ENCODE measurements around the gene PDSS2.
"Not testable (repeated sequence)": the region's sequence is repeated elsewhere in the genome, so short reads cannot be mapped to it uniquely, and the experiment has no call there.

PDSS2 gene

DNA sequence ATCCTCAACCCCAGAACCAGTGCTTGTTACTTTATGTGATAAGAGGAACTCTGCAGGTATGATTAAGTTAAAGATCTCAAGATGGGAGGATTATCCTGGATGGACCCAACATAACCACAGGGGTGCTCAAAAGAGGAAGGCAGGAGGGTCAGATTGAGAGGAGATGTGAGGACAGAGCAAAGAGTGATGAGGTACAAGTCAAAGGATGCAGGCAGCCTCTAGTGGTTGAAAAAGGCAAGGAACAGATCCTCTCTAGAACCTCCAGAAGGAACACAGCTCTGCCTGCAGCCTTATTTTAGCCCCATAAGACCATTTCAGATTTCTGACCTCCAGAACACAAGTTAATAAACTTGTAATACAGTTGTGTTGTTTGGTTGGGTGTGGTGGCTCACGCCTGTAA is 41.2 kb downstream of the PDSS2 start:
- no peak for DNase-seq (ENCODE audit: low spot score)

DNA sequence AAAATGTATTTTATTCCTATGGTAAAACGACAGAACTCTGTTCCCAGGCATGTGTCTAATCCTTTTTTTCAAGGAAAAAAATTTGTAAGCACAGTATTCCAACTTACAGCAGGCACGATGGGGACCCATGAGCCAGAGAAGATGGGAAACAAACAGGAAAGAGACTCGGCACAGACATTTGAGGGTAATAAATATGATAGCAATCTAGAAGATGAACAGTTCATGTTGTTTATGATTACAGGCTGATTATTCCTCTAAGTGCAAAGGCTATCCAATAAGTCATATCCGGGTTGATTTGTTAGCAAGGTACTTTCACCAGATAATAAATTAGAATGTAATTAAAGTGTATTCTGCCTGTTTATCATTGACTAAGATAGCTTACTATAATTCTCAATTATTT is 43.2 kb downstream of the PDSS2 start:
- no peak for DNase-seq (ENCODE audit: low spot score)

DNA sequence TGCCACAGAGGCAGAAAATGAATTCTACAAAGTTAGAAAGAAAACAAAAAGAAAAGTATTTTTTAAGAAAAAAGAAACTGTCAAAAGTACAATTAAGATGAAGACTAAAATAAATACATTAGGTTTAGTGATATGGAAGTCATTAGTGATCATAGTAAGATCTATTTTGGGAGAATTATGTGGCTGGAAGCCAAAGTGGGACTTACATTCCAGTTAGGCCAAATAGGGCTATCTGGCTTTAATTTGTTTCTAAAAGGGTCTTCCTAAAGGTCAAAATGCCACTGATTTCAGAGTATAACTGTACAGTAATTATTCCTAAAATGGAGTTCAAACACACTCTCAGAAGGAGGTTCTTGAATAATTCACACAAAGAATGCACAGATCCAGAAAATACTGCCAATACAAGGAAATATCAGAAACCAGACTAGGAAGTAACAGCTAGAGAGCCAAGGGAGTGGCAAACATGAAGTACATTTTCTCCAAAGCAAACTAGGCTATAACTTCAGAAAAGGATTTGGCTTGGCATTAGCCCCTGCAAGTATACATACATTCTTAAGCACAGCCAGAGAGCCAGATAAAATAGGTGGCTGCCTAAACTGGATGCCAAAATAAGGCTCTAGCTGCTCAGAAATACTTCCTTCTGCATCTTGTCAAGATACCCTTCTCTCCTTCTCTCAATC is 45.3 kb downstream of the PDSS2 start:
- DNase-seq (ENCODE audit: low spot score) = no peak

GRCh38 chr6:107411161-107411560 is 48.2 kb downstream of the PDSS2 start:
- DNase-seq (ENCODE audit: low spot score) = no peak

DNA sequence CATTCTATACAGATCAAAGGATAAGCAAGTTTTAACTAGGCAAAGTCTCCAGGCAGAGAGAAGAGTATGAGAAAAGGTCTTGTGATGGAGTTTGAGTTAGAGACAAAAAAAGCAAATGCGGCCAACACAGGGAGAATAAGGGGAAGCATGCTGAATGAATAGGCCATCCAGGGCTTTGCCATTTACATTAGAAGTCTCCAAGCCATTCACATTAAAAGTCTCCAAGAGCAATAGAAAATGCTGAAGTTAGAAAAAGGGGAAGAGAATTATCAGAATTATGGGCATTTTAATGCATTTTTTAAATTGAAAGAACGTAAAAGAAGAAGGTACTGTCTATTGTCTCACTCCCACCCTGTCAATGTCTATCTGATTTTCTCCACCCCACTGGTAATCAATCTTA is 49.4 kb downstream of the PDSS2 start:
- DNase-seq (ENCODE audit: low spot score) = no peak

DNA sequence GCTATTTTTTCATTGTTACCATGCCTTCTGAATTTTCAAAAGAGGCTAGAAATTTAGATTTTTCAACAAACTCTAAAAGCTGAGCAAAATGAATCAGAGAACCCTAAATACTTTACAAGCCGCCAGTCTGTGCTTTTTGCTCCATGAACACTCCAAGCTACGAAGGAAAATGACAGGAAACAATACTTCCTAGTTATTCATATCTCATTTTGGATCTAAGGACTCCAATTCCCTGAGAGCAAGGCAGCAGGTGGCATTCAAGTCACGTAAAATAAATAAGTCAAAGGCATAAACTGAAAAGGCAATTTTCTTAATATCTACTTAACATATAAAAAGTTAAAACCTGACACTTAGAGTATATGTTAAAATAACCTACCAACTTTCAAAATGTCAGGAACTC is 50.6 kb downstream of the PDSS2 start:
- no peak for DNase-seq (ENCODE audit: low spot score)

GRCh38 chr6:107405002-107405401 is 54.4 kb downstream of the PDSS2 start:
- no peak for DNase-seq (ENCODE audit: low spot score)

GRCh38 chr6:107402533-107402932 is 56.8 kb downstream of the PDSS2 start:
- no peak for DNase-seq (ENCODE audit: low spot score)

GRCh38 chr6:107401573-107401972 is 57.8 kb downstream of the PDSS2 start:
- DNase-seq (ENCODE audit: low spot score) = no peak

DNA sequence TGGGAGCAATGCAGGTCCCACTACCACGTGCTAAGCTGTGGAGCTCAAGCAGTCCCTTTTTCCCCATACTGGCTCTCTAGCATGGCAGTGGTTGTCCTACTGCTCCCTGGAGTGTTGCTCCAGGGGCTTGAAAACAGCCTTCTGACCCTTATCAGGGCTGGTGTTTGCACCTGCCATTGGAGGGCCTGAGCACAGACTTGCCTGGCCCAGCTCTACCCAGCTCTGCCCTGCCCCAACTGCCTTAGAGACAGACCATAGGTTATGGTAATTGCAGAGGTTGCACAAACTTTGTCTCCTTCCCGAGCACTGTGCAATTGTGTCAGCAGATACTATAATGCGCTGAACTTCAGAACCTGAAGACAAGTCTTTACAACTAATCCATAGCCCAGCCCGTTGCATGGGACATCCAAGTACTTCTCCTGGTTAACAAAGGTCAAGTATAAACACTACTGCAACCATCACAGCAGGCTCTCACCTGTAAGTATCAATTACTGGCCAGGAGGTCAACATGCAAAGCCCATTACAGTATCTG is 58.7 kb downstream of the PDSS2 start:
- no peak for DNase-seq (ENCODE audit: low spot score)

GRCh38 chr6:107399935-107400334 is 59.4 kb downstream of the PDSS2 start:
- DNase-seq (ENCODE audit: low spot score) = no peak

- DNase-seq (ENCODE audit: low spot score) = no peak
Measured at GRCh38 chr6:107398001-107398400, 61.4 kb downstream of the PDSS2 start.

- DNase-seq (ENCODE audit: low spot score) = no peak
Measured at GRCh38 chr6:107396211-107396610, 63.2 kb downstream of the PDSS2 start.

DNA sequence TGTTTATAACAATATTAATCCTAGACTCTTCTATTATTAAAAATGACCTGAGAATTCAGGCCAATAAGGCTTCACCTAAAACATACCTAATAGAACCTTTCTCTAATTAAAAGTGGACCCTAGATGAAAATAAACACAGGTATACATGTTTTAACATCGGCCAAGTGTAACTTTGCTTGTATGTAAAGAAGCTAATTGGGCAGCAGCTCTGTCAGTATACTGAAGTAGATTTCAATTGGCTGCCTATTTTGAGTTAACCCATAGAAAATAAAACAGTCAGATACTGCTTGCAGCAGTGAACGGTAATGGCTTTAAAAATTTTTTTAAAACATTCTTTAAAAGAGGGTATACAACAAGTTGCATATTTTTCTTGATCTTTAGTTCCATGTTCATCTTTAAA is 67.3 kb downstream of the PDSS2 start:
- no peak for DNase-seq (ENCODE audit: low spot score)

- DNase-seq (ENCODE audit: low spot score) = no peak
Measured at GRCh38 chr6:107390685-107391435, 68.5 kb downstream of the PDSS2 start.

- DNase-seq (ENCODE audit: low spot score) = no peak
Measured at GRCh38 chr6:107390056-107390455, 69.3 kb downstream of the PDSS2 start.

DNA sequence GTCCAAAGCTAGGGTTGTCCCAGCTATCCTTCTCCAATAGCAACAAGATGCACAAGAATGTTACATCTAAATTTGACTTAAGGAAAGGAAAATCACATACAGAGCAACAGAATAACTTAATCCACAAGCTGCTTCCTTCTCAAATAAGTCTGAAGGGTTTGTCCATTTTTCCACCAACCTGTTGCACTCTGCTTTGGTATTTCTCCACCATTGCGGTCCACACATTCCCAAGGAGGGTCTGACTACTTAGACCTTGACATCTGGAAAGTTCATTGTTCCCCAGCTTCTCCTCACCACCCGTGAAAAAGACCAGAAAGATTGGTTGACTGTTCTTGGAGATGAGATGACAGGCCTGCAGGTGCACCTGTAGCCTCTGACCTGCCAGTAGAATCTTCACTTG is 72.5 kb downstream of the PDSS2 start:
- DNase-seq (ENCODE audit: low spot score) = no peak

DNA sequence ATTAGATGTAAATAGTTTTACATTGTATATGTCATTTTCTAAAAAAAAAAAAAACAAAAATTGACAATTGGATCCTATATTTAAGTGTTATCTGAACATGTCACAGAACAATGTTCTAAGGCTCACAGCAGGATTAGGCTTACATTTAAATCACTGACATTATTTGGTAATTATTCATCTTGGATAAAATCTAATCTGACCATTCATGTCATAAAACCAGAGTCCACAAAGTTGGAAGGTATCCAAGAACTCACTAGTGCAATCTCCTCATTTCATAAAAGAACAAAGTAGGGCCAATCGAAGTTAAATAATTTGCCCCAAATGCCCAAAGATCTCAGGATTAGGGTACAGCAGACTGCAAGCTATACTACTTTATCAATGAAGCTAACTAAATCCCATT is 73.0 kb downstream of the PDSS2 start:
- DNase-seq (ENCODE audit: low spot score) = no peak

- DNase-seq (ENCODE audit: low spot score) = no peak
Measured at GRCh38 chr6:107383705-107384104, 75.7 kb downstream of the PDSS2 start.

DNA sequence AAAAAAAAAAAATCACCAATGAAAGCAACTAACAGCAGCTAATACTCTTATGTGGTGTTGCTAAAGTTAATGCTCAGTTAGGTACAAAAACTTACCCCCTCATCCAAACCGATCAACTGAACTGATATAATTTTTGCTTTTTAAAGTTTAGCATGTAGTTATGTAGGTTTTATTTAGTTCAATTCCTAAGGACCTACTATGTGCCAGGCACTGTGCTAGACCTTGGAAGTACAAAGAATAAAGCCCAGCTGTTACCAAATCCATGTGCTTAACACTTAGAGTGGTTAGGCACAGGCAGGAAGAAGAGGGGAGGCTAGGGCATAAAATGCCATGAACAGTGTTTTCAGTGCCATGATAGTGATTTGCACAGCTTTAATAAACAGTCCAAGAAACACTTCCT is 85.1 kb downstream of the PDSS2 start:
- no peak for DNase-seq (ENCODE audit: low spot score)

GRCh38 chr6:107369493-107369892 is 89.9 kb downstream of the PDSS2 start:
- no peak for DNase-seq (ENCODE audit: low spot score)

DNA sequence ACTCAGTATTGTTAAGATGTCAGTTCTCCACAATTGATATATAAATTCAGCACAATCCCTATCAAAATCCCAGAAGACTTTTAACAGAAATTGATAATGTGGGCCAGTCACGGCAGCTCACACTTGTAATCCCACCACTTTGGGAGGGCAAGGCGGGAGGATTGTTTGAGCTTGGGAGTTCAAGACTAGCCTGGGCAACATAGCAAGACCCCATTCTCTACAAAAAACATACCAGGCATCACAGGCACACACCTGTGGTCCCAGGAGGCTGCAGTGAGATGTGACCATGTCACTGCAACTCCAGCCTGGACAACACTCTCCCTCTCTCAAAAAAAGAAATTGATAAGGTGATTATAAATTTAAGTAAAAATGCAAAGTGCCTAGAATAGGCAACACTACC is 90.9 kb downstream of the PDSS2 start:
- no peak for DNase-seq (ENCODE audit: low spot score)

DNA sequence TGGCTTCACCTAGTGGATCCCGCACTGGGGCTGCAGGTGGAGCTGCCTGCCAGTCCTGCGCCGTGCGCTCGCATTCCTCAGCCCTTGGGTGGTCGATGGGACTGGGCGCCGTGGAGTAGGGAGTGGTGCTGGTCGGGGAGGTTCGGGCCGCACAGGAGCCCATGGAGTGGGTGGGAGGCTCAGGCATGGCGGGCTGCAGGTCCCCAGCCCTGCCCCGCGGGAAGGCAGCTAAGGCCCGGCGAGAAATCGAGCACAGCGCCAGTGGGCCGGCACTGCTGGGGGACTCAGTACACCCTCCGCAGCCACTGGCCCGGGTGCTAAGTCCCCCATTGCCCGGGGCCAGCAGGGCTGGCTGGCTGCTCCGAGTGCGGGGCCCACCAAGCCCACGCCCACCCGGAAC is 95.2 kb downstream of the PDSS2 start:
- not testable (repeated sequence) for DNase-seq (ENCODE audit: low spot score)
